A549 (cell line): Measurements from ENCODE around the gene ANO4.

ENCODE experiments used
- CEBPB ChIP-seq, 2 experiments: fragments of >200 bp in 1 of 2; sonication (Bioruptor Twin) in 1 of 2; formaldehyde crosslinking in 1 of 2; IDR thresholded peaks; 2 replicates each; pipeline ENCODE4 v1.6.1; 2012 to 2016
- ESRRA ChIP-seq: fragments of 150-350 bp; IDR thresholded peaks from 2 replicates; pipeline ENCODE4 v1.6.1; 2014; ENCODE audit warnings: mild to moderate bottlenecking, low read length, borderline replicate concordance
- FOXS1 ChIP-seq: fragments of 250-450 bp; sonication (Bioruptor Pico); IDR thresholded peaks from 2 replicates; pipeline ENCODE4 v1.5.0; 2020; ENCODE audit warnings: mild to moderate bottlenecking, moderate library complexity
- HOXB5 ChIP-seq: fragments of 250-450 bp; sonication (Bioruptor Pico); IDR thresholded peaks from 2 replicates; pipeline ENCODE4 v1.5.0; 2020; ENCODE audit warnings: mild to moderate bottlenecking, moderate library complexity
- NR3C1 ChIP-seq: fragments of >200 bp; sonication (Bioruptor Twin); formaldehyde crosslinking; IDR thresholded peaks from 3 replicates; pipeline ENCODE4 v1.6.1; 2017
- RAD21 ChIP-seq, 2 experiments: fragments of >200 bp in 1 of 2; sonication (Bioruptor Twin) in 1 of 2; formaldehyde crosslinking in 1 of 2; IDR thresholded peaks in 1 of 2; conservative IDR thresholded peaks in 1 of 2; 2 replicates in 1 of 2; 3 replicates in 1 of 2; pipeline ENCODE4 v1.6.1; 2012 to 2018; ENCODE audit warnings: inconsistent platforms in 1 of 2
- SMC3 ChIP-seq: fragments of >200 bp; sonication (Bioruptor Twin); formaldehyde crosslinking; IDR thresholded peaks from 3 replicates; pipeline ENCODE4 v1.6.1; 2018; ENCODE audit warnings: inconsistent platforms
- TFCP2L1 ChIP-seq: fragments of 250-450 bp; sonication (Bioruptor Pico); IDR thresholded peaks from 2 replicates; pipeline ENCODE4 v1.5.0; 2021; ENCODE audit warnings: mild to moderate bottlenecking
- TF ChIP-seq, protein P1 (sequence below): fragments of >200 bp; sonication (Bioruptor Twin); formaldehyde crosslinking; IDR thresholded peaks from 3 replicates; pipeline ENCODE4 v1.5.1; 2016
- TF ChIP-seq, protein P2 (sequence below): IDR thresholded peaks from 2 replicates; pipeline ENCODE4 v1.6.1; 2012; ENCODE audit warnings: low read depth, borderline replicate concordance
- TF ChIP-seq, protein P3 (sequence below): fragments of 250-450 bp; sonication (Bioruptor Pico); IDR thresholded peaks from 2 replicates; pipeline ENCODE4 v1.5.0; 2021; ENCODE audit warnings: mild to moderate bottlenecking, moderate library complexity, borderline replicate concordance
- TF ChIP-seq, protein P4 (sequence below): IDR thresholded peaks from 2 replicates; pipeline ENCODE4 v1.6.1; 2012
- TF ChIP-seq, protein P5 (sequence below): fragments of >200 bp; sonication (Bioruptor Twin); formaldehyde crosslinking; IDR thresholded peaks from 3 replicates; pipeline ENCODE4 v1.6.1; 2016
- TF ChIP-seq, protein P6 (sequence below): fragments of 450-650 bp; IDR thresholded peaks from 2 replicates; pipeline ENCODE4 v1.6.1; 2014; ENCODE audit warnings: antibody characterized with exemption

DNA sequence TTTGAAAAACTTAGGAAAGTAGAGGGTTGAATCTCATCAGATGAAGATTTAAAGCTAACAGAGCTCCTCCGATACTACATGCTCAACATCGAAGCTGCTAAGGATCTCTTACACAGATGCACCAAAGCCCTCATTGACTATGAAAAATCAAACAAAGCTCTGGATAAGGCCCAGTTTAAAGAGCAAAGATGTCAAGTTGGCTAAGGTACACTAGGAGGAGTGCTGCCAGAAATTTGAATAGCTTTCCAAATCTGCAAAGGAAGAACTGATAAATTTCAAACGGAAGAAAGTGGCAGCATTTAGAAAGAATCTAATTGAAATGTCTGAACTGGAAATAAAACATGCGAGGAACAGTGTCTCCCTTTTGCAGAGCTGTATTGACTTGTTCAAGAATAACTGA is 274.3 kb downstream of the ANO4 start:
- TF ChIP-seq, protein P1, sequence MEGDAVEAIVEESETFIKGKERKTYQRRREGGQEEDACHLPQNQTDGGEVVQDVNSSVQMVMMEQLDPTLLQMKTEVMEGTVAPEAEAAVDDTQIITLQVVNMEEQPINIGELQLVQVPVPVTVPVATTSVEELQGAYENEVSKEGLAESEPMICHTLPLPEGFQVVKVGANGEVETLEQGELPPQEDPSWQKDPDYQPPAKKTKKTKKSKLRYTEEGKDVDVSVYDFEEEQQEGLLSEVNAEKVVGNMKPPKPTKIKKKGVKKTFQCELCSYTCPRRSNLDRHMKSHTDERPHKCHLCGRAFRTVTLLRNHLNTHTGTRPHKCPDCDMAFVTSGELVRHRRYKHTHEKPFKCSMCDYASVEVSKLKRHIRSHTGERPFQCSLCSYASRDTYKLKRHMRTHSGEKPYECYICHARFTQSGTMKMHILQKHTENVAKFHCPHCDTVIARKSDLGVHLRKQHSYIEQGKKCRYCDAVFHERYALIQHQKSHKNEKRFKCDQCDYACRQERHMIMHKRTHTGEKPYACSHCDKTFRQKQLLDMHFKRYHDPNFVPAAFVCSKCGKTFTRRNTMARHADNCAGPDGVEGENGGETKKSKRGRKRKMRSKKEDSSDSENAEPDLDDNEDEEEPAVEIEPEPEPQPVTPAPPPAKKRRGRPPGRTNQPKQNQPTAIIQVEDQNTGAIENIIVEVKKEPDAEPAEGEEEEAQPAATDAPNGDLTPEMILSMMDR = no peak
- TF ChIP-seq, protein P2, sequence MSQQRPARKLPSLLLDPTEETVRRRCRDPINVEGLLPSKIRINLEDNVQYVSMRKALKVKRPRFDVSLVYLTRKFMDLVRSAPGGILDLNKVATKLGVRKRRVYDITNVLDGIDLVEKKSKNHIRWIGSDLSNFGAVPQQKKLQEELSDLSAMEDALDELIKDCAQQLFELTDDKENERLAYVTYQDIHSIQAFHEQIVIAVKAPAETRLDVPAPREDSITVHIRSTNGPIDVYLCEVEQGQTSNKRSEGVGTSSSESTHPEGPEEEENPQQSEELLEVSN = no peak
- TF ChIP-seq RAD21 (conservative IDR thresholded peaks at IDR 0.05 in 1 of 2, IDR thresholded peaks at IDR 0.05 in 1 of 2) (no peak), CEBPB (IDR thresholded peaks at IDR 0.05) (no peak), TFCP2L1 (CRISPR knock-in tag) (no peak), NR3C1 (no peak), FOXS1 (CRISPR knock-in tag) (no peak), SMC3 (no peak), ESRRA (no peak), HOXB5 (CRISPR knock-in tag) (no peak)
- TF ChIP-seq, protein P3, sequence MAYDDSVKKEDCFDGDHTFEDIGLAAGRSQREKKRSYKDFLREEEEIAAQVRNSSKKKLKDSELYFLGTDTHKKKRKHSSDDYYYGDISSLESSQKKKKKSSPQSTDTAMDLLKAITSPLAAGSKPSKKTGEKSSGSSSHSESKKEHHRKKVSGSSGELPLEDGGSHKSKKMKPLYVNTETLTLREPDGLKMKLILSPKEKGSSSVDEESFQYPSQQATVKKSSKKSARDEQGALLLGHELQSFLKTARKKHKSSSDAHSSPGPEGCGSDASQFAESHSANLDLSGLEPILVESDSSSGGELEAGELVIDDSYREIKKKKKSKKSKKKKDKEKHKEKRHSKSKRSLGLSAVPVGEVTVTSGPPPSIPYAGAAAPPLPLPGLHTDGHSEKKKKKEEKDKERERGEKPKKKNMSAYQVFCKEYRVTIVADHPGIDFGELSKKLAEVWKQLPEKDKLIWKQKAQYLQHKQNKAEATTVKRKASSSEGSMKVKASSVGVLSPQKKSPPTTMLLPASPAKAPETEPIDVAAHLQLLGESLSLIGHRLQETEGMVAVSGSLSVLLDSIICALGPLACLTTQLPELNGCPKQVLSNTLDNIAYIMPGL (CRISPR knock-in tag) = no peak
- TF ChIP-seq, protein P4, sequence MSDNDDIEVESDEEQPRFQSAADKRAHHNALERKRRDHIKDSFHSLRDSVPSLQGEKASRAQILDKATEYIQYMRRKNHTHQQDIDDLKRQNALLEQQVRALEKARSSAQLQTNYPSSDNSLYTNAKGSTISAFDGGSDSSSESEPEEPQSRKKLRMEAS = no peak
- TF ChIP-seq, protein P5, sequence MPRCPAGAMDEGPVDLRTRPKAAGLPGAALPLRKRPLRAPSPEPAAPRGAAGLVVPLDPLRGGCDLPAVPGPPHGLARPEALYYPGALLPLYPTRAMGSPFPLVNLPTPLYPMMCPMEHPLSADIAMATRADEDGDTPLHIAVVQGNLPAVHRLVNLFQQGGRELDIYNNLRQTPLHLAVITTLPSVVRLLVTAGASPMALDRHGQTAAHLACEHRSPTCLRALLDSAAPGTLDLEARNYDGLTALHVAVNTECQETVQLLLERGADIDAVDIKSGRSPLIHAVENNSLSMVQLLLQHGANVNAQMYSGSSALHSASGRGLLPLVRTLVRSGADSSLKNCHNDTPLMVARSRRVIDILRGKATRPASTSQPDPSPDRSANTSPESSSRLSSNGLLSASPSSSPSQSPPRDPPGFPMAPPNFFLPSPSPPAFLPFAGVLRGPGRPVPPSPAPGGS = no peak
- TF ChIP-seq, protein P6, sequence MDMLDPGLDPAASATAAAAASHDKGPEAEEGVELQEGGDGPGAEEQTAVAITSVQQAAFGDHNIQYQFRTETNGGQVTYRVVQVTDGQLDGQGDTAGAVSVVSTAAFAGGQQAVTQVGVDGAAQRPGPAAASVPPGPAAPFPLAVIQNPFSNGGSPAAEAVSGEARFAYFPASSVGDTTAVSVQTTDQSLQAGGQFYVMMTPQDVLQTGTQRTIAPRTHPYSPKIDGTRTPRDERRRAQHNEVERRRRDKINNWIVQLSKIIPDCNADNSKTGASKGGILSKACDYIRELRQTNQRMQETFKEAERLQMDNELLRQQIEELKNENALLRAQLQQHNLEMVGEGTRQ = no peak
